GM12878 (cell line): ENCODE measurements around the gene XAGE2. TPM values are rescaled to one million over a fixed set of nuclear protein-coding genes. Genes with fewer than 3 reads are reported as not detected.

ENCODE experiments used
- EP300 ChIP-seq, 2 experiments: fragments of 150-350 bp in 1 of 2; IDR thresholded peaks; 2 replicates each; pipeline ENCODE4 v1.6.1; 2011 to 2012; ENCODE audit warnings: low read depth in 2 of 2, low read length in 2 of 2, borderline replicate concordance in 1 of 2, improper control_type of control experiment in 1 of 2, inconsistent platforms in 1 of 2; ENCODE audit not compliant: control insufficient read depth in 1 of 2
- microRNA-seq: library from miRNA; unstranded; fragments of <30 nt; microRNA quantifications from one replicate; pipeline ENCODE4, GENCODE V29; 2018
- polyA plus RNA-seq, 11 experiments: library from polyadenylated mRNA; depleted of rRNA in 4 of 11; unstranded in 6 of 11; stranded (reverse) in 5 of 11; fragments of >200 nt; fragmentation: Nextera tagmentation in 4 of 11; fragmentation: Illumina TruSeq in 1 of 11; extraction: Ambion mirVana in 4 of 11; extraction: Trizol in 1 of 11; gene quantifications; 1 replicate in 1 of 11; 2 replicates in 10 of 11; pipeline versions ENCODE4 v1.2.1 to v1.2.3, GENCODE V29; 2011 to 2016; ENCODE audit warnings: inconsistent platforms in 2 of 11, missing spikeins in 2 of 11, low read depth in 1 of 11
- small RNA-seq: library from RNA; depleted of rRNA; stranded (forward); fragments of <200 nt; gene quantifications from one replicate; pipeline ENCODE3, GENCODE V24; 2014
- total RNA-seq, 4 experiments: library from RNA; depleted of rRNA in 3 of 4; stranded (reverse); fragments of >200 nt in 3 of 4; fragmentation: Illumina TruSeq in 1 of 4; extraction: Trizol in 1 of 4; gene quantifications; 2 replicates each; pipeline versions ENCODE4 v1.2.1 to v1.2.3, GENCODE V29; 2013 to 2021

Gene XAGE2
- total and polyA plus RNA-seq, 10 of the 15 experiments (the other 5 are each of a cell fraction or from before 2014, with no cell fraction given): not detected

DNA sequence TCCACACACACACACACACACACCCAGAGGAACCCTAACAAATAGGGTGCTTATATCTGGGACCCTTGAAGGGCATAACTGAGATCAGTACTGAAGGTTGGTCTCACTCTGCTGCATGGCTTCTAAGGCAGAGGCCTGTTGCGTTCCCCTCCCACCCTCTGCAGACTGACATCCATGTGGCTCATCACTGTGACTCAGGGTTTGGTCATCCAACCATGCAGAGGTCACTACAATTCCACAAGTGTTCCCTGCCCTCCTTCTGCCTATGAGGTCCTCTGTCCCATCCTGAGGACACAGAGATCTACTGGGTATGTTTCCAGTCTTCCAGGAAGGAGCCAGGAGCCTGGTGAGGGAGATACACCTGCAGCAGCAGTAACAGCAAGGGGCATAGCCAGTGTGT lies 55.8 kb downstream of the XAGE2 start (continued):
- TF ChIP-seq EP300 (IDR thresholded peaks at IDR 0.05; ENCODE audit: borderline replicate concordance in 1 of 2, control insufficient read depth in 1 of 2, low read depth in 2 of 2, low read length in 2 of 2): no peak
- TF ChIP-seq, all 136 proteins: peak for 0

Small RNA genes lying within 50 kb of the gene (microRNA-seq; reads per million reads assigned to microRNA genes)
- gene MIR8088: not detected

Small RNA genes lying within 50 kb of the gene (small RNA-seq; reads per million reads assigned to genes)
- gene MIR8088: not detected

Other genes with a start within 250 kb of the XAGE2 start
- not detected in 2 replicates for gene MAGED4, start 184.1 kb upstream of the XAGE2 start, total RNA-seq (2014; rRNA removed)
- gene MAGED4, start 184.1 kb upstream of the XAGE2 start, total RNA-seq (2014; rRNA removed; fragmentation: Illumina TruSeq; extraction: Trizol): not detected in 2 replicates
- not detected in 2 replicates for gene MAGED4, start 184.1 kb upstream of the XAGE2 start, total RNA-seq (2021)
- gene MAGED4, start 184.1 kb upstream of the XAGE2 start, polyA plus RNA-seq (2011; rRNA removed): not detected in 2 replicates
- not detected in 2 replicates for gene MAGED4, start 184.1 kb upstream of the XAGE2 start, polyA plus RNA-seq (2014; fragmentation: Illumina TruSeq; extraction: Trizol)
- not detected for gene MAGED4, start 184.1 kb upstream of the XAGE2 start, polyA plus RNA-seq (2014; fragmentation: Nextera tagmentation; extraction: Ambion mirVana)
- not detected in 2 replicates for gene MAGED4, start 184.1 kb upstream of the XAGE2 start, polyA plus RNA-seq (2014; rRNA removed)
- gene MAGED4, start 184.1 kb upstream of the XAGE2 start, polyA plus RNA-seq (2016; fragmentation: Nextera tagmentation; extraction: Ambion mirVana): not detected
- not detected in 2 replicates for gene XAGE1A, start 126.8 kb downstream of the XAGE2 start, total RNA-seq (2014; rRNA removed)
- gene XAGE1A, start 126.8 kb downstream of the XAGE2 start, total RNA-seq (2014; rRNA removed; fragmentation: Illumina TruSeq; extraction: Trizol): not detected in 2 replicates
- not detected in 2 replicates for gene XAGE1A, start 126.8 kb downstream of the XAGE2 start, total RNA-seq (2021)
- not detected in 2 replicates for gene XAGE1A, start 126.8 kb downstream of the XAGE2 start, polyA plus RNA-seq (2011; rRNA removed)
- gene XAGE1A, start 126.8 kb downstream of the XAGE2 start, polyA plus RNA-seq (2014; fragmentation: Illumina TruSeq; extraction: Trizol): not detected in 2 replicates
- gene XAGE1A, start 126.8 kb downstream of the XAGE2 start, polyA plus RNA-seq (2014; fragmentation: Nextera tagmentation; extraction: Ambion mirVana): not detected
- gene XAGE1A, start 126.8 kb downstream of the XAGE2 start, polyA plus RNA-seq (2014; rRNA removed): not detected in 2 replicates
- not detected for gene XAGE1A, start 126.8 kb downstream of the XAGE2 start, polyA plus RNA-seq (2016; fragmentation: Nextera tagmentation; extraction: Ambion mirVana)
- not detected in 2 replicates for gene XAGE1B, start 148.0 kb downstream of the XAGE2 start, total RNA-seq (2014; rRNA removed)
- not detected in 2 replicates for gene XAGE1B, start 148.0 kb downstream of the XAGE2 start, total RNA-seq (2014; rRNA removed; fragmentation: Illumina TruSeq; extraction: Trizol)
- gene XAGE1B, start 148.0 kb downstream of the XAGE2 start, total RNA-seq (2021): not detected in 2 replicates
- 0.30 TPM in 1 of 2 replicates, not detected in the other for gene XAGE1B, start 148.0 kb downstream of the XAGE2 start, polyA plus RNA-seq (2011; rRNA removed)
- not detected in 2 replicates for gene XAGE1B, start 148.0 kb downstream of the XAGE2 start, polyA plus RNA-seq (2014; fragmentation: Illumina TruSeq; extraction: Trizol)
- not detected for gene XAGE1B, start 148.0 kb downstream of the XAGE2 start, polyA plus RNA-seq (2014; fragmentation: Nextera tagmentation; extraction: Ambion mirVana)
- gene XAGE1B, start 148.0 kb downstream of the XAGE2 start, polyA plus RNA-seq (2014; rRNA removed): not detected in 2 replicates
- not detected for gene XAGE1B, start 148.0 kb downstream of the XAGE2 start, polyA plus RNA-seq (2016; fragmentation: Nextera tagmentation; extraction: Ambion mirVana)